SH-SY5Y (cell line): Measurements from ENCODE around the gene KATNBL1.

Experiments
- GATA2 ChIP-seq: IDR thresholded peaks from 2 replicates; pipeline ENCODE4 v1.6.1; 2011; ENCODE audit warnings: mild to moderate bottlenecking, low read depth, low read length
- GATA3 ChIP-seq: IDR thresholded peaks from 2 replicates; pipeline ENCODE4 v1.6.1; 2011; ENCODE audit warnings: low read depth, mild to moderate bottlenecking, low read length, moderate library complexity

GRCh38 chr15:34111488-34111887, 98.4 kb downstream of the KATNBL1 start:
- no peak for TF ChIP-seq GATA2
- TF ChIP-seq GATA3: no peak
